ENCODE results near the gene INTS7.

GRCh38 chr1:211968200-211968834 lies 67.0 kb downstream of the INTS7 start:
- TF ChIP-seq CTCF (IDR thresholded peaks at IDR 0.05) (no peak), POLR2A (IDR thresholded peaks at IDR 0.05) (no peak)
